Measurements from ENCODE around the gene LRMDA.

LRMDA gene

GRCh38 chr10:75845176-75845947 is 413.9 kb downstream of the LRMDA start:
- CTCF ChIA-PET: no interaction called here

GRCh38 chr10:75847477-75847876 is 416.1 kb downstream of the LRMDA start:
- no peak for DNase-seq (ENCODE audit: extremely low spot score)
- POLR2A ChIA-PET: no interaction called here
- no peak for TF ChIP-seq CTCF (IDR thresholded peaks at IDR 0.05; ENCODE audit: control extremely low read depth, extremely low read depth, low read depth, missing control alignments)
- CTCF ChIA-PET: no interaction called here

More at GRCh38 chr10:75845176-75845947, 413.9 kb downstream of the LRMDA start:
- POLR2A ChIA-PET: no interaction called here
- no peak for TF ChIP-seq CTCF (IDR thresholded peaks at IDR 0.05; ENCODE audit: control extremely low read depth, extremely low read depth, low read depth, missing control alignments)
- DNase-seq (ENCODE audit: extremely low spot score): no peak

GRCh38 chr10:75851580-75852345 is 420.3 kb downstream of the LRMDA start:
- ChIA-PET CTCF (interaction anchor here (1.0 to 1.4 kb wide), 3 partner anchors 9 to 28 kb away, joined by 4 to 6 read pairs (median 4); no protein-coding TSS in a partner anchor), POLR2A (no interaction called here)
- TF ChIP-seq CTCF (IDR thresholded peaks at IDR 0.05; ENCODE audit: control extremely low read depth, extremely low read depth, low read depth, missing control alignments): no peak
- no peak for DNase-seq (ENCODE audit: extremely low spot score)

- POLR2A ChIA-PET: no interaction called here
- CTCF ChIA-PET: interaction anchor here (1.0 to 1.6 kb wide), 4 partner anchors 10 to 29 kb away, joined by 3 to 6 read pairs (median 4); no protein-coding TSS in a partner anchor
- TF ChIP-seq CTCF (IDR thresholded peaks at IDR 0.05; ENCODE audit: control extremely low read depth, extremely low read depth, low read depth, missing control alignments): no peak
- DNase-seq (ENCODE audit: extremely low spot score): no peak
Observed at GRCh38 chr10:75852851-75853484, 421.5 kb downstream of the LRMDA start.

GRCh38 chr10:75857269-75857846 is 425.9 kb downstream of the LRMDA start:
- no peak for TF ChIP-seq CTCF (IDR thresholded peaks at IDR 0.05; ENCODE audit: control extremely low read depth, extremely low read depth, low read depth, missing control alignments)
- ChIA-PET CTCF (no interaction called here), POLR2A (no interaction called here)
- no peak for DNase-seq (ENCODE audit: extremely low spot score)

GRCh38 chr10:75857896-75858295 is 426.5 kb downstream of the LRMDA start:
- no peak for TF ChIP-seq CTCF (IDR thresholded peaks at IDR 0.05; ENCODE audit: control extremely low read depth, extremely low read depth, low read depth, missing control alignments)
- DNase-seq (ENCODE audit: extremely low spot score): no peak
- CTCF ChIA-PET: interaction anchor here (1.5 kb wide), 1 partner anchor 33 kb away, joined by 3 read pairs; no protein-coding TSS in a partner anchor
- POLR2A ChIA-PET: no interaction called here

Measured in GM10248 (cell line).